Thyroid gland (tissue), 4 donors: ENCODE measurements around the gene UNC5C.

Experiments used
- POLR2A ChIP-seq, 2 donors: fragments of 450-650 bp; IDR thresholded peaks; one replicate each; pipeline ENCODE4 v1.6.1; 2017; ENCODE audit warnings: antibody characterized with exemption in 2 of 2, mild to moderate bottlenecking in 2 of 2, moderate library complexity in 1 of 2
- TF ChIP-seq, protein P1 (sequence below), 6 experiments: fragments of 200-600 bp in 3 of 6; fragments of 450-650 bp in 3 of 6; sonication (generic) in 3 of 6; IDR thresholded peaks; one replicate each; pipeline ENCODE4 v1.5.1; 2016 to 2019; ENCODE audit warnings: antibody characterized with exemption in 6 of 6, mild to moderate bottlenecking in 2 of 6, inconsistent platforms in 1 of 6, moderate library complexity in 1 of 6

DNA sequence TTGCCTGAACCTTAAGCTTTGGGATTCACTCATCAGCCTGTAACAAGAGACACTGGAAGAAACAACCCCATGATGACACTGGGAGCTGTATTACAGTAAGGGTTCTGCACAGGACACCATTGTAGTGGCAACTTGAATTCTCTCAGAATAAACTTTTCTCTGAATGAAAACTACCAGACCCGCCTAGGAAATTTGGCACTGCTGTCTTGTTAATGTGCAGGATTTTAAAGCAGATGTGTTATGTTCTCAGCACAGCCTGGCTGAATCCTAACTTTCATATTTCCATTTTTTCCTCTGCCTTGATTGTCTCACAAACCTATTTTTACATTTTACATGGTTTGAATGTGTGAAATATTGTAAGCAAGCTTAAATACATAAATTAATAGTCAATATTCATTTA lies 253.6 kb downstream of the UNC5C start:
- TF ChIP-seq, protein P1, sequence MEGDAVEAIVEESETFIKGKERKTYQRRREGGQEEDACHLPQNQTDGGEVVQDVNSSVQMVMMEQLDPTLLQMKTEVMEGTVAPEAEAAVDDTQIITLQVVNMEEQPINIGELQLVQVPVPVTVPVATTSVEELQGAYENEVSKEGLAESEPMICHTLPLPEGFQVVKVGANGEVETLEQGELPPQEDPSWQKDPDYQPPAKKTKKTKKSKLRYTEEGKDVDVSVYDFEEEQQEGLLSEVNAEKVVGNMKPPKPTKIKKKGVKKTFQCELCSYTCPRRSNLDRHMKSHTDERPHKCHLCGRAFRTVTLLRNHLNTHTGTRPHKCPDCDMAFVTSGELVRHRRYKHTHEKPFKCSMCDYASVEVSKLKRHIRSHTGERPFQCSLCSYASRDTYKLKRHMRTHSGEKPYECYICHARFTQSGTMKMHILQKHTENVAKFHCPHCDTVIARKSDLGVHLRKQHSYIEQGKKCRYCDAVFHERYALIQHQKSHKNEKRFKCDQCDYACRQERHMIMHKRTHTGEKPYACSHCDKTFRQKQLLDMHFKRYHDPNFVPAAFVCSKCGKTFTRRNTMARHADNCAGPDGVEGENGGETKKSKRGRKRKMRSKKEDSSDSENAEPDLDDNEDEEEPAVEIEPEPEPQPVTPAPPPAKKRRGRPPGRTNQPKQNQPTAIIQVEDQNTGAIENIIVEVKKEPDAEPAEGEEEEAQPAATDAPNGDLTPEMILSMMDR (IDR thresholded peaks at IDR 0.05), result no peak
- no peak for TF ChIP-seq POLR2A (IDR thresholded peaks at IDR 0.05)
